GM19193 (cell line): ENCODE data around the gene TRAFD1.

Source experiments
- POLR2A ChIP-seq: IDR thresholded peaks from 4 replicates; pipeline ENCODE4 v1.6.1; 2011; ENCODE audit not compliant: insufficient read depth, insufficient read length; ENCODE audit errors: extremely low read depth

TRAFD1 gene

GRCh38 chr12:112148031-112148513 is 22.7 kb downstream of the TRAFD1 start:
- no peak for TF ChIP-seq POLR2A

- TF ChIP-seq POLR2A = no peak
Measured at GRCh38 chr12:112149596-112149995, 24.2 kb downstream of the TRAFD1 start.

GRCh38 chr12:112151766-112152541 is 26.6 kb downstream of the TRAFD1 start:
- no peak for TF ChIP-seq POLR2A

GRCh38 chr12:112153181-112153892 is 28.0 kb downstream of the TRAFD1 start:
- no peak for TF ChIP-seq POLR2A

GRCh38 chr12:112153893-112154219 is 28.5 kb downstream of the TRAFD1 start:
- no peak for TF ChIP-seq POLR2A

GRCh38 chr12:112158461-112159145 is 33.2 kb downstream of the TRAFD1 start:
- TF ChIP-seq POLR2A = peak; percentile 6

GRCh38 chr12:112159146-112159541 is 33.8 kb downstream of the TRAFD1 start:
- peak; percentile 1 for TF ChIP-seq POLR2A

- TF ChIP-seq POLR2A = no peak
Measured at GRCh38 chr12:112160611-112161010, 35.3 kb downstream of the TRAFD1 start.

GRCh38 chr12:112161711-112162110 is 36.4 kb downstream of the TRAFD1 start:
- peak; percentile 10 for TF ChIP-seq POLR2A

GRCh38 chr12:112162241-112162790 is 37.0 kb downstream of the TRAFD1 start:
- no peak for TF ChIP-seq POLR2A

GRCh38 chr12:112163056-112163455 is 37.7 kb downstream of the TRAFD1 start:
- no peak for TF ChIP-seq POLR2A

GRCh38 chr12:112163471-112163991 is 38.2 kb downstream of the TRAFD1 start:
- no peak for TF ChIP-seq POLR2A

- no peak for TF ChIP-seq POLR2A
Measured at GRCh38 chr12:112164011-112164660, 38.8 kb downstream of the TRAFD1 start.

- no peak for TF ChIP-seq POLR2A
Measured at GRCh38 chr12:112165624-112166023, 40.3 kb downstream of the TRAFD1 start.

- no peak for TF ChIP-seq POLR2A
Measured at GRCh38 chr12:112166051-112167015, 41.0 kb downstream of the TRAFD1 start.
